Measurements from ENCODE around the gene EMP3.

DNA sequence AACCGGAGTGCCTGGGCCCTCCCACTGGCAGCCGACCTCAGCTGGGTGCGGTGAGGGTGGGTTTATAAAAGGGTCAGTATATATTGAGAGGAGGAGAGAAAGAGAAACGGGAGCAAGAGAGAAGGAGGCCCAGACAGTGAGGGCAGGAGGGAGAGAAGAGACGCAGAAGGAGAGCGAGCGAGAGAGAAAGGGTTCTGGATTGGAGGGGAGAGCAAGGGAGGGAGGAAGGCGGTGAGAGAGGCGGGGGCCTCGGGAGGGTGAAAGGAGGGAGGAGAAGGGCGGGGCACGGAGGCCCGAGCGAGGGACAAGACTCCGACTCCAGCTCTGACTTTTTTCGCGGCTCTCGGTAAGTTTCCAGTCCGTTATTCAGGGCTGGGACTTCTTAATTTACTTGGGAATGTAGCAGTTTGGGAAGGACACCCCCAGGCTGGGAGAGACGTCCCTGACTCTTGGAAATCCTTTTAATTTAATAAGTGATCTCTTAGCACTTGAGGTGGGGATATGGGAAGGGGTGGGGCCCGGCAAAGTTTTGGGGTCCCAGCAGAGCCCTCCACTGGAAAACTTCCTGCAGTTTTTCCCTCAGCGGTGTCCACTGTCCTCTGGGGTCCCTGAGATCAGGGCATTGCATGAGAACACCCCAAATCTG, at the start of gene EMP3:
- TF ChIP-seq CTCF (conservative IDR thresholded peaks at IDR 0.05; ENCODE audit: low read length) (no peak), EZH2phosphoT487 (IDR thresholded peaks at IDR 0.05; ENCODE audit: borderline replicate concordance) (no peak)
